Spleen (tissue), 11 donors: ENCODE results near the gene ERBB4. TPM values are rescaled to one million over a fixed set of nuclear protein-coding genes. Genes with fewer than 3 reads are reported as not detected.

Experiments used
- DNase-seq: peaks from one replicate; pipeline ENCODE4 v3.0.0-alpha.2; 2020
- H3K27ac ChIP-seq, 8 donors: fragments of 200-600 bp; sonication (generic) in 7 of 8; 1 replicate in 4 of 8; 2 replicates in 4 of 8; pipeline versions ENCODE4 v1.5.0 to v1.8.0; 2016 to 2021; ENCODE audit warnings: inconsistent platforms in 4 of 8, mild to moderate bottlenecking in 4 of 8, moderate library complexity in 1 of 8
- H3K27me3 ChIP-seq, 7 donors: fragments of 200-600 bp; sonication (generic) in 6 of 7; replicated peaks in 1 of 7; 1 replicate in 4 of 7; 2 replicates in 3 of 7; pipeline versions ENCODE4 v1.5.0 to v1.8.0; 2016 to 2021; ENCODE audit warnings: inconsistent platforms in 3 of 7, mild to moderate bottlenecking in 1 of 7
- H3K36me3 ChIP-seq, 6 donors: fragments of 200-600 bp; sonication (generic) in 5 of 6; 1 replicate in 4 of 6; 2 replicates in 2 of 6; pipeline versions ENCODE4 v1.5.0 to v1.8.0; 2016 to 2021; ENCODE audit warnings: inconsistent platforms in 2 of 6
- H3K4me1 ChIP-seq, 6 donors: fragments of 200-600 bp; sonication (generic) in 5 of 6; 1 replicate in 3 of 6; 2 replicates in 3 of 6; pipeline versions ENCODE4 v1.5.0 to v1.8.0; 2016 to 2021; ENCODE audit warnings: inconsistent platforms in 3 of 6
- H3K4me3 ChIP-seq, 8 donors: fragments of 200-600 bp; sonication (generic) in 7 of 8; 1 replicate in 4 of 8; 2 replicates in 4 of 8; pipeline versions ENCODE4 v1.5.0 to v1.8.0; 2016 to 2021; ENCODE audit warnings: inconsistent platforms in 4 of 8, mild to moderate bottlenecking in 4 of 8, moderate library complexity in 2 of 8
- H3K9me3 ChIP-seq, 8 donors: fragments of 200-600 bp; sonication (generic) in 7 of 8; 1 replicate in 4 of 8; 2 replicates in 4 of 8; pipeline versions ENCODE4 v1.5.0 to v1.8.0; 2016 to 2021; ENCODE audit warnings: inconsistent platforms in 4 of 8
- CTCF ChIP-seq, 11 experiments: fragments of 200-600 bp in 7 of 11; fragments of 450-650 bp in 4 of 11; sonication (generic) in 4 of 11; IDR thresholded peaks in 8 of 11; conservative IDR thresholded peaks in 3 of 11; 1 replicate in 7 of 11; 2 replicates in 4 of 11; pipeline versions ENCODE4 v1.4.0 to v1.8.0; 2016 to 2021; ENCODE audit warnings: antibody characterized with exemption in 11 of 11, inconsistent platforms in 4 of 11, mild to moderate bottlenecking in 1 of 11
- POLR2A ChIP-seq, 3 donors: fragments of 450-650 bp; IDR thresholded peaks; one replicate each; pipeline ENCODE4 v1.5.1; 2017; ENCODE audit warnings: antibody characterized with exemption in 3 of 3, mild to moderate bottlenecking in 1 of 3
- POLR2AphosphoS5 ChIP-seq, 3 donors: sonication (generic); formaldehyde crosslinking; IDR thresholded peaks; one replicate each; pipeline ENCODE4 v1.5.1; 2017; ENCODE audit warnings: antibody characterized with exemption in 3 of 3
- WGBS, 5 donors: extraction: QIAGEN DNeasy Blood & Tissue Kit in 3 of 5; methylation state at CpG; one replicate each; pipeline versions ENCODE4 v1.1.5 to v1.1.7; 2013 to 2018; 5-methylcytosine and 5-hydroxymethylcytosine counted together
- intact Hi-C: fragments of 100-400 bp; cut with DNase I; formaldehyde crosslinking; loops from one replicate; pipeline ENCODE4 v1.15.0; 2023; ENCODE audit warnings: low total_unique reads
- polyA plus RNA-seq, 3 donors: library from polyadenylated mRNA; stranded (reverse); fragments of 200-250 nt; gene quantifications; one replicate each; pipeline ENCODE4 v1.2.1, GENCODE V29; 2013
- total RNA-seq, 7 donors: library from RNA; depleted of rRNA in 3 of 7; stranded (reverse); fragments of >200 nt in 3 of 7; fragmentation: NEBNext Ultra II Directional in 4 of 7; extraction: Animal tissue kit (Norgen Biotek cat#: 25700) in 4 of 7; gene quantifications; one replicate each; pipeline versions ENCODE4 v1.1.0 to v1.2.1, GENCODE V29; 2016 to 2021
- donor health status: healthy with polysubstance abuse.
- donor health status: DM: no; HTN: no; CAD: no; lungs with moderate emphysema.
- donor health status: DM: no; HTN: no; CAD: no.
- donor health status: Bipolar disorder and iron deficiency.
- donor health status: healthy.
- donor health status: DM: no; HTN: no; CAD: no.
- donor health status: DM: yes; HTN: yes; CAD: no.

The ERBB4 gene
- total and polyA plus RNA-seq, 10 donors = under 0.01 to 1.4 (median 0.35) TPM

- H3K9me3 ChIP-seq = no peaks in the 10 kb centered on the region
- intact Hi-C loops = no loop called here
- TF ChIP-seq POLR2AphosphoS5 (IDR thresholded peaks at IDR 0.05) = no peak
- TF ChIP-seq POLR2A (IDR thresholded peaks at IDR 0.05) = no peak
- TF ChIP-seq CTCF (IDR thresholded peaks at IDR 0.05 in 8 of 11, conservative IDR thresholded peaks at IDR 0.05 in 3 of 11) = no peak
- H3K4me3 ChIP-seq = no peak overlapping the region
- H3K27ac ChIP-seq = no peak overlapping the region
- H3K4me1 ChIP-seq = no peaks in the 10 kb centered on the region
- 70 to 89% (median 84%) methylated on average over 1 of the region's 1 CpG for WGBS, 5 donors
- no peaks in the 10 kb centered on the region for H3K27me3 ChIP-seq
- H3K36me3 ChIP-seq = no peaks in the 10 kb centered on the region
- no peak for DNase-seq
Measured at GRCh38 chr2:211620986-211621385, 917.6 kb downstream of the ERBB4 start.

- Histone ChIP-seq H3K27ac (no peak overlapping the region), H3K4me1 (no peaks in the 10 kb centered on the region), H3K4me3 (no peak overlapping the region), H3K9me3 (no peaks in the 10 kb centered on the region), H3K36me3 (no peaks in the 10 kb centered on the region), H3K27me3 (no peaks in the 10 kb centered on the region)
- DNase-seq = no peak
- intact Hi-C loops = no loop called here
- no peak for TF ChIP-seq POLR2A (IDR thresholded peaks at IDR 0.05)
- TF ChIP-seq CTCF (IDR thresholded peaks at IDR 0.05 in 8 of 11, conservative IDR thresholded peaks at IDR 0.05 in 3 of 11) = no peak
- TF ChIP-seq POLR2AphosphoS5 (IDR thresholded peaks at IDR 0.05) = no peak
- whole genome bisulfite sequencing, 5 donors = 90 to 99% (median 92%) methylated on average over 2 of the region's 2 CpGs
Measured at GRCh38 chr2:211617803-211618202, 920.8 kb downstream of the ERBB4 start.

GRCh38 chr2:211611621-211612020 lies 927.0 kb downstream of the ERBB4 start:
- no peak overlapping the region for H3K27ac ChIP-seq
- no peaks in the 10 kb centered on the region for H3K9me3 ChIP-seq
- DNase-seq = no peak
- no peaks in the 10 kb centered on the region for H3K4me1 ChIP-seq
- H3K36me3 ChIP-seq = no peaks in the 10 kb centered on the region
- TF ChIP-seq CTCF (IDR thresholded peaks at IDR 0.05 in 8 of 11, conservative IDR thresholded peaks at IDR 0.05 in 3 of 11) (no peak), POLR2AphosphoS5 (IDR thresholded peaks at IDR 0.05) (no peak)
- H3K27me3 ChIP-seq = no peaks in the 10 kb centered on the region
- intact Hi-C loops = no loop called here
- whole genome bisulfite sequencing, 5 donors = 73 to 89% (median 81%) methylated on average over 2 of the region's 2 CpGs
- peak overlapping the region in 1 of 8 donors; percentile 38 for H3K4me3 ChIP-seq

GRCh38 chr2:211611061-211611518 lies 927.5 kb downstream of the ERBB4 start:
- no peaks in the 10 kb centered on the region for H3K4me1 ChIP-seq
- DNase-seq = no peak
- TF ChIP-seq POLR2A (IDR thresholded peaks at IDR 0.05) (no peak), POLR2AphosphoS5 (IDR thresholded peaks at IDR 0.05) (no peak), CTCF (IDR thresholded peaks at IDR 0.05 in 8 of 11, conservative IDR thresholded peaks at IDR 0.05 in 3 of 11) (no peak)
- H3K27me3 ChIP-seq = no peaks in the 10 kb centered on the region
- no peaks in the 10 kb centered on the region for H3K36me3 ChIP-seq
- intact Hi-C loops = no loop called here
- H3K9me3 ChIP-seq = no peaks in the 10 kb centered on the region
- H3K27ac ChIP-seq = no peak overlapping the region
- WGBS, 5 donors = 83 to 89% (median 84%) methylated on average over 6 of the region's 6 CpGs
- peak overlapping the region in 1 of 8 donors; percentile 38 for H3K4me3 ChIP-seq
